ENCODE measurements around the gene VSX2.
A peak's percentile ranks its signal among the peaks of the same experiment; 100 is the strongest.

The VSX2 gene

DNA sequence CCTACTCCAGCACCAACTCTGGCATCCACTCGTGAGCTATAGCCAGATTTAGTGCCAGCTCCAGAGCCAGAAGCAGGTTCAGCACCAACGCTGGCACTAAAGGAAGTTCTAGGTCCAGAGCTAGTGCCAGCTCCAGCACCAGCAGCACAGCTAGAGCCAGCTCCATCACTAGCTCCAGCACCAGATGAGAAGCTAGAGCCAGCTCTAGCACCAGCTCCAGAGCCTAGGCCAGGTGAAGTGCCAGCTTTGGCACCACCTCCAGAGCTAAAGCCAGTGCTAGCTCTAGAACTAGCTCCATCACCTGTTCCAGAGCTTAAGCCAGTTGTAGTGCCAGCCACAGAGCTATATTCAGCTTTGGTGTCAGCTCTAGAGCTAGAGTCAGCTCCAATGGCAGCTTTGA is 38.8 kb downstream of the VSX2 start:
- Mint-ChIP-seq H3K9me3 (peaks cover 9% of the 10 kb centered on the region), H3K4me1 (ENCODE audit: low read depth) (peaks cover 11% of the 10 kb centered on the region), H3K4me3 (no peak overlapping the region), H3K36me3 (ENCODE audit: low read depth) (peaks cover 8% of the 10 kb centered on the region), H3K27me3 (no peaks in the 10 kb centered on the region), H3K27ac (no peak overlapping the region)
- intact Hi-C loops (cut with micrococcal nuclease): no loop called here

- Mint-ChIP-seq H3K4me1 (ENCODE audit: low read depth) (peaks cover 11% of the 10 kb centered on the region), H3K27me3 (no peaks in the 10 kb centered on the region), H3K9me3 (peaks cover 9% of the 10 kb centered on the region), H3K27ac (no peak overlapping the region), H3K4me3 (no peak overlapping the region), H3K36me3 (ENCODE audit: low read depth) (peaks cover 36% of the 10 kb centered on the region)
- intact Hi-C loops (cut with micrococcal nuclease): no loop called here
Observed at GRCh38 chr14:74281069-74281468, 41.8 kb downstream of the VSX2 start.

- Mint-ChIP-seq H3K9me3 (no peaks in the 10 kb centered on the region), H3K27me3 (no peaks in the 10 kb centered on the region), H3K4me1 (ENCODE audit: low read depth) (no peaks in the 10 kb centered on the region), H3K27ac (no peak overlapping the region), H3K4me3 (no peak overlapping the region), H3K36me3 (ENCODE audit: low read depth) (peaks cover 92% of the 10 kb centered on the region)
- intact Hi-C loops (cut with micrococcal nuclease): no loop called here
Observed at GRCh38 chr14:74286736-74287135, 47.5 kb downstream of the VSX2 start.

- H3K27me3 Mint-ChIP-seq: no peaks in the 10 kb centered on the region
- intact Hi-C loops (cut with micrococcal nuclease): no loop called here
- no peak overlapping the region for H3K4me3 Mint-ChIP-seq
- H3K9me3 Mint-ChIP-seq: no peaks in the 10 kb centered on the region
- no peaks in the 10 kb centered on the region for H3K4me1 Mint-ChIP-seq (ENCODE audit: low read depth)
- peaks cover 96% of the 10 kb centered on the region for H3K36me3 Mint-ChIP-seq (ENCODE audit: low read depth)
- H3K27ac Mint-ChIP-seq: no peak overlapping the region
Observed at GRCh38 chr14:74289801-74290200, 50.6 kb downstream of the VSX2 start.

DNA sequence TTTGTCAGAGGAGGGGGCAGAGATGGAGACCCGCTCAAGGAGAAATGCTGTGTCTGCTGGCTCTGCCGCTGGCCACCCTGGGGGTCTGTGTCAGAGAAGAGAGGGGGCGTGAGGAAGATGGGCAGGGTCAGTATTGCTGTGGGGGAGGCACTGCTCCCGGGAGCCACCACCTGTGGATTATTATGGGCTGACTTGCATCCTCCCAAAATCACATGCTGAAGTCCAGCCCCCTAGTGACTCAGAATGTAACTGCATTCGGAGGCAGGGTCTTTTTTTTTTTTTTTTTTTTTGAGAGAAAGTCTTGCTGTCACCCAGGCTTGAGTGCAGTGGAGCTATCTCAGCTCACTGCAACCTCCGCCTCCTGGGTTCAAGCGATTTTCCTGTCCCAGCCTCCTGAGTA is 51.2 kb downstream of the VSX2 start:
- intact Hi-C loops (cut with micrococcal nuclease): no loop called here
- Mint-ChIP-seq H3K27ac (no peak overlapping the region), H3K4me3 (no peak overlapping the region), H3K36me3 (ENCODE audit: low read depth) (peaks cover 99% of the 10 kb centered on the region), H3K4me1 (ENCODE audit: low read depth) (no peaks in the 10 kb centered on the region), H3K27me3 (no peaks in the 10 kb centered on the region), H3K9me3 (no peaks in the 10 kb centered on the region)

DNA sequence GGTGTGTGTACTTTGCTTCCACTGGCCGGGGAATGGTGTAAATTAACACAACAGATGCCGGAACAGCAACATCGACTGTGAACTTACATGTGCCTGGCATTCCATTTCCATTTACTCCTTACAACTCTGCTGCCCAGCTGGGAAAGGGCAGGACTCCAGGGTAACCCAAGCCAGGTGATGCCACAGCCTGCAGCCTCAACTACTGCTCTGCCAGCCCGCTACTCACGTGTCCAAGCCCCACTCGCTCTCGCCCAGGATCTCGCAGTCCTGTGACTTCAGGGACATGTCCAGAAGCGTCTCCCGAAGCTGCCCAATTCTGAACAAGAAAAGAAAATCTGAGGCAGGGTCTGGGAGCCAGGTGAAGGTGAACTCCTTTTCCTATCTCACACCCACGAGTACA is 52.8 kb downstream of the VSX2 start:
- Mint-ChIP-seq H3K27me3 (no peaks in the 10 kb centered on the region), H3K4me3 (no peak overlapping the region), H3K4me1 (ENCODE audit: low read depth) (no peaks in the 10 kb centered on the region), H3K27ac (no peak overlapping the region), H3K9me3 (no peaks in the 10 kb centered on the region), H3K36me3 (ENCODE audit: low read depth) (peaks cover 96% of the 10 kb centered on the region)
- intact Hi-C loops (cut with micrococcal nuclease): no loop called here

- H3K4me3 Mint-ChIP-seq: no peak overlapping the region
- H3K27ac Mint-ChIP-seq: no peak overlapping the region
- H3K36me3 Mint-ChIP-seq (ENCODE audit: low read depth): peaks cover 96% of the 10 kb centered on the region
- H3K9me3 Mint-ChIP-seq: no peaks in the 10 kb centered on the region
- H3K27me3 Mint-ChIP-seq: no peaks in the 10 kb centered on the region
- peaks cover 10% of the 10 kb centered on the region for H3K4me1 Mint-ChIP-seq (ENCODE audit: low read depth)
- intact Hi-C loops (cut with micrococcal nuclease): no loop called here
Observed at GRCh38 chr14:74293606-74294005, 54.4 kb downstream of the VSX2 start.

- intact Hi-C loops (cut with micrococcal nuclease): no loop called here
- Mint-ChIP-seq H3K27me3 (no peaks in the 10 kb centered on the region), H3K9me3 (no peaks in the 10 kb centered on the region), H3K27ac (no peak overlapping the region), H3K4me1 (ENCODE audit: low read depth) (peaks cover 27% of the 10 kb centered on the region), H3K36me3 (ENCODE audit: low read depth) (peaks cover 88% of the 10 kb centered on the region), H3K4me3 (no peak overlapping the region)
Observed at GRCh38 chr14:74296037-74296467, 56.8 kb downstream of the VSX2 start.

DNA sequence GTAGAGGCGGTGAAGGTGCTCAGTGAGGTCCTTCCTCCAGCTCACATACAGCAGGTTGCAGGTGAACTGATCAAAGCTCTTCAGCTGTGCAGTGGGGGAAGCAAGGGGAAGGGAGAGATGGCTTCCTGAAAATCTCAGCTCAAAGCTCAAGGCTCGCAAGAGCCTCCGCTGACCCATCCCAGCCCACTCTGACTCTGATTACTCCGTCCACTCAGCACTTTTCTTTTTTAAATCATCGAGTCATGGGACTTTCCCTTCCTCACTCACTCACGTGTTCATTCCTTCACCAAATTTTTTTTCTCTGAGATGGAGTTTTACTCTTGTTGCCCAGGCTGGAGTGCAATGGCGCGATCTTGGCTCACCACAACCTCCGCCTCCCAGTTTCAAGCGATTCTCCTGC is 58.7 kb downstream of the VSX2 start:
- Mint-ChIP-seq H3K9me3 (no peaks in the 10 kb centered on the region), H3K4me1 (ENCODE audit: low read depth) (peaks cover 40% of the 10 kb centered on the region), H3K36me3 (ENCODE audit: low read depth) (peaks cover 78% of the 10 kb centered on the region), H3K4me3 (no peak overlapping the region), H3K27ac (no peak overlapping the region), H3K27me3 (no peaks in the 10 kb centered on the region)
- intact Hi-C loops (cut with micrococcal nuclease): no loop called here

DNA sequence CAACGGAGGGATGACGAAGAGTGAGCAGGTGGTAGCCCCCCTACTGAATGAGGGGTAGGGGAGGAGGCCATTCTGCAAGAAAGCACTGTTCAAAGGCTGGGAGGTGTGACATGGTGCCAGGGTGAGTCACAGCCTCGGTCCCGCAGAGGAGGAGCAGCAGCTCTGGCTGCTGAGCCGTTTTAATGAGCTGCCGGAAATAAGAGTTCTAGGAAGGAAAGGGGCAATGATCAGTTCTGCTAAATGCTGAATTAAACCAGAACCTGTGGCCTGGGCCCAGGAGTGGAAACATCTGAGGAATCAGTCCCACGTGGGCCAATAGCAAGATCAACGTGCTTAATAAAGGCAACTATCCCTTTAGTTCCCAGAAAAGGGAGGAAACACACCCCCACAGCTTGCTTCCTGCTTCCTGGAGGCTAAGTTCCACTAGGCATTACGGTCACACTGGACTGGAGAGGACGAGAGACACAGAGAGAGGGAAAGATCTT is 59.9 kb downstream of the VSX2 start:
- H3K4me1 Mint-ChIP-seq (ENCODE audit: low read depth): peaks cover 45% of the 10 kb centered on the region
- no peaks in the 10 kb centered on the region for H3K9me3 Mint-ChIP-seq
- intact Hi-C loops (cut with micrococcal nuclease): no loop called here
- no peaks in the 10 kb centered on the region for H3K27me3 Mint-ChIP-seq
- no peak overlapping the region for H3K4me3 Mint-ChIP-seq
- H3K27ac Mint-ChIP-seq: peak overlapping the region; percentile 61
- H3K36me3 Mint-ChIP-seq (ENCODE audit: low read depth): peaks cover 68% of the 10 kb centered on the region

DNA sequence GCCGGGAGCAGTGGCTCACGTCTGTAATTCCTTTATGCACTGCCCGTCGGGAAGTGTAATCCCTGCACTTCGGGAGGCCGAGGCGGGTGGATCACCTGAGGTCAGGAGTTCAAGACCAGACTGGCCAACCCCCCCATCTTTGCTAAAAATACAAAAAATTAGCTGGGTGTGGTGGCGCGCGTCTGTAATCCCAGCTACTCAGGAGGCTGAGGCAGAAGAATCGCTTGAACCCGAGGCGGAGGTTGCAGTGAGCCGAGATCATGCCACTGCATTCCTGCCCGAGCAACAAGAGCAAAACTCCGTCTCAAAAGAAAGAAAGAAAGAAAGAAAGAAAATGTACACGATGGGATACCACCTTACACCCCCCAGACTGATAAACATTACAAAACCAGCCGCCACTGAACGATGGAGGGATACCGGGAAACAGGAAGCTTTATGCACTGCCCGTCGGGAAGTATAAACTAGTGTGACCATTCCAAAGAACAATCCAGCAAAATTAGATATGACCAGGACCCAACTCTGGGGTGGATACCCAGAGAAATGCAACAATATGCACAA is 62.4 kb downstream of the VSX2 start:
- H3K9me3 Mint-ChIP-seq: no peaks in the 10 kb centered on the region
- peaks cover 44% of the 10 kb centered on the region for H3K36me3 Mint-ChIP-seq (ENCODE audit: low read depth)
- intact Hi-C loops (cut with micrococcal nuclease): no loop called here
- peak overlapping the region; percentile 89 for H3K27ac Mint-ChIP-seq
- H3K4me3 Mint-ChIP-seq: peak overlapping the region; percentile 87
- no peaks in the 10 kb centered on the region for H3K27me3 Mint-ChIP-seq
- H3K4me1 Mint-ChIP-seq (ENCODE audit: low read depth): peaks cover 45% of the 10 kb centered on the region

- intact Hi-C loops (cut with micrococcal nuclease): no loop called here
- H3K27me3 Mint-ChIP-seq: no peaks in the 10 kb centered on the region
- no peaks in the 10 kb centered on the region for H3K9me3 Mint-ChIP-seq
- H3K4me1 Mint-ChIP-seq (ENCODE audit: low read depth): peaks cover 45% of the 10 kb centered on the region
- H3K36me3 Mint-ChIP-seq (ENCODE audit: low read depth): peaks cover 40% of the 10 kb centered on the region
- H3K4me3 Mint-ChIP-seq: peak overlapping the region; percentile 87
- H3K27ac Mint-ChIP-seq: peak overlapping the region; percentile 89
Observed at GRCh38 chr14:74302152-74302628, 62.9 kb downstream of the VSX2 start.

DNA sequence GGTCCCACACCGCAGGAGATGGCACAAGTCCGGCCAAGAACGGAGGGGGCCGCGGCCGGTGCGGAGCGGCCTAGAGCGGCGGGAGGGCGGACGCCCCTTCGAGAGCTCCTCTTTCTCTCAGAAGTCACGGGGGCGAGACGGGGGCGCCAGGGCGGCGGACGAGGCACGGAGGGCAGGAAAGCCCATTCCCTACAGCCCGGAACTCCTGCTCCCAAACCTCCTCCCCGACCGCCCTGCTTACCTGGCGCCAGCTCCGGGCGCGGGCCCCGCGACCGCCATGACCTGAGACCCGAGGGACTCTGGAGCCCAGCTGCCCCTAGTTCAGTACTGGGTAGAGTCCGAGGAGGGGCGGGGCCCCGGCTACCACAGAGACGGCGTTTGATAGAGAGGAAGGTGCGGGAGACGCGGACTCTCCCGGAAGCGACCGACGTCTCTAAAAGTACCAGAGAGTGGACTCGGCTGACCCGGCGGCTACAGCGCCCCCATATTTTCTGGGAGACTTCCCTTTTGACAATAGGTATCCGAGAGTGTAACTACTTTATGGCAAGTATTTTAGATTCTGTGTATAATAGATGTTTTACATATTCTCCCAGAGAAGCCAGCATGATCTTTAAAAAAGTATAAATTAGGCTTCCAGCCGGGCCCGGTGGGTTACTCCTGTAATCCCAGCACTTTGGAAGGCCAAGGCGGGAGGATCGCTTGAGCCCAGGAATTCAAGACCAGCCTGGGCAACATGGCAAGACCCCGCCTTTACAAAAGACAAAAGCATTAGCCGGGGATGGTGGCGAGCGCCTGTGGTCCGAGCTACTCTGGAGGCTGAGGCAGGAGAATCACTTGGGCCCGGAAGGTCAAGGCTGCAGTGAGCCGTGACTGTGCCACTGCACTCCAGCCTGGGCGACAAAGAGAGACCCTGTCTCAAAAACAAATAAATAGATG is 63.7 kb downstream of the VSX2 start, which contains the start of gene ABCD4:
ABCD4 (minus strand) TSS at position 301 of the 936 bp plus-strand sequence; CDS start at position 279, 22 bp downstream.
- Mint-ChIP-seq H3K4me1 (ENCODE audit: low read depth) (peaks cover 41% of the 10 kb centered on the region), H3K36me3 (ENCODE audit: low read depth) (peaks cover 33% of the 10 kb centered on the region), H3K27me3 (no peaks in the 10 kb centered on the region), H3K9me3 (no peaks in the 10 kb centered on the region), H3K4me3 (peak within 1 kb of the TSS; percentile 87), H3K27ac (peak within 1 kb of the TSS; percentile 89)
- intact Hi-C loops (cut with micrococcal nuclease): no loop called here

GRCh38 chr14:74308695-74309094 is 69.4 kb downstream of the VSX2 start:
- H3K27ac Mint-ChIP-seq: no peak overlapping the region
- peaks cover 10% of the 10 kb centered on the region for H3K4me1 Mint-ChIP-seq (ENCODE audit: low read depth)
- H3K4me3 Mint-ChIP-seq: no peak overlapping the region
- no peaks in the 10 kb centered on the region for H3K36me3 Mint-ChIP-seq (ENCODE audit: low read depth)
- intact Hi-C loops (cut with micrococcal nuclease): no loop called here
- H3K27me3 Mint-ChIP-seq: no peaks in the 10 kb centered on the region
- H3K9me3 Mint-ChIP-seq: no peaks in the 10 kb centered on the region

Data from dendritic cell treated with granulocyte-macrophage colony-stimulating factor and Interleukin-4, amounts not matched to agents 40 ng/mL and 50 ng/mL, for 4 days (primary cell).